Neuronal stem cell (in vitro differentiated cells): Measurements from ENCODE around the gene NTNG1.

Source experiments
- DNase-seq: peaks from one replicate; pipeline ENCODE4 v3.0.0-alpha.2; 2013; ENCODE audit warnings: low spot score
- H2AFZ ChIP-seq: one replicate; pipeline ENCODE4 v1.6.1; 2013; ENCODE audit warnings: mild to moderate bottlenecking, low read length, inconsistent platforms
- H2AK5ac ChIP-seq: 2 replicates; pipeline ENCODE4 v1.6.1; 2013; ENCODE audit warnings: low read depth, mild to moderate bottlenecking, inconsistent platforms, low read length, moderate library complexity, mixed read lengths
- H2BK120ac ChIP-seq: 2 replicates; pipeline ENCODE4 v1.6.1; 2013; ENCODE audit warnings: low read depth, mild to moderate bottlenecking, inconsistent platforms, low read length, moderate library complexity, mixed read lengths
- H2BK12ac ChIP-seq: one replicate; pipeline ENCODE4 v1.6.1; 2013; ENCODE audit warnings: low read length, inconsistent platforms
- H2BK15ac ChIP-seq: 2 replicates; pipeline ENCODE4 v1.6.1; 2013; ENCODE audit warnings: mild to moderate bottlenecking, low read length, inconsistent platforms, mixed read lengths
- H2BK5ac ChIP-seq: one replicate; pipeline ENCODE4 v1.6.1; 2013; ENCODE audit warnings: inconsistent platforms, mild to moderate bottlenecking, low read length, moderate library complexity
- H3K14ac ChIP-seq: one replicate; pipeline ENCODE4 v1.6.1; 2013; ENCODE audit warnings: low read length, inconsistent platforms
- H3K18ac ChIP-seq: 2 replicates; pipeline ENCODE4 v1.6.1; 2013; ENCODE audit warnings: low read length, inconsistent platforms
- H3K23ac ChIP-seq: 2 replicates; pipeline ENCODE4 v1.6.1; 2013; ENCODE audit warnings: low read depth, mild to moderate bottlenecking, mixed read lengths, low read length, inconsistent platforms; ENCODE audit not compliant: poor library complexity
- H3K27ac ChIP-seq: replicated peaks from 3 replicates; pipeline ENCODE4 v1.5.1; 2013; ENCODE audit warnings: low read length, inconsistent platforms
- H3K27me3 ChIP-seq, 3 experiments: 2 replicates each; pipeline ENCODE4 v1.6.1; 2013; ENCODE audit warnings: low read length in 3 of 3, mild to moderate bottlenecking in 2 of 3, inconsistent platforms in 1 of 3, low read depth in 1 of 3, mixed read lengths in 1 of 3, moderate library complexity in 1 of 3; ENCODE audit not compliant: control insufficient read depth in 3 of 3, insufficient read depth in 3 of 3
- H3K36me3 ChIP-seq, 2 donors: replicated peaks in 1 of 2; 2 replicates each; pipeline ENCODE4 v1.6.1; 2013; ENCODE audit warnings: low read length in 2 of 2; ENCODE audit not compliant: control insufficient read depth in 2 of 2, insufficient read depth in 2 of 2
- H3K4ac ChIP-seq: 2 replicates; pipeline ENCODE4 v1.6.1; 2013; ENCODE audit warnings: inconsistent platforms, mild to moderate bottlenecking, low read length, moderate library complexity
- H3K4me1 ChIP-seq, 2 donors: 1 replicate in 1 of 2; 2 replicates in 1 of 2; pipeline ENCODE4 v1.6.1; 2013; ENCODE audit warnings: low read length in 2 of 2, low read depth in 1 of 2; ENCODE audit not compliant: control insufficient read depth in 2 of 2, insufficient read depth in 1 of 2
- H3K4me2 ChIP-seq: one replicate; pipeline ENCODE4 v1.6.1; 2013; ENCODE audit warnings: mild to moderate bottlenecking, low read length, inconsistent platforms; ENCODE audit not compliant: insufficient read depth, poor library complexity, severe bottlenecking
- H3K4me3 ChIP-seq, 2 donors: 2 replicates each; pipeline ENCODE4 v1.5.1; 2013; ENCODE audit warnings: low read length in 2 of 2, mild to moderate bottlenecking in 2 of 2, inconsistent platforms in 1 of 2, moderate library complexity in 1 of 2
- H3K79me1 ChIP-seq: one replicate; pipeline ENCODE4 v1.6.1; 2013; ENCODE audit warnings: low read depth, mild to moderate bottlenecking, inconsistent platforms, low read length, moderate library complexity
- H3K9ac ChIP-seq: one replicate; pipeline ENCODE4 v1.6.1; 2013; ENCODE audit warnings: mild to moderate bottlenecking, low read depth, low read length, inconsistent platforms; ENCODE audit not compliant: poor library complexity
- H3K9me3 ChIP-seq, 2 donors: replicated peaks in 1 of 2; 2 replicates each; pipeline versions ENCODE3 to v1.6.1; 2013; ENCODE audit warnings: low read length in 2 of 2, mild to moderate bottlenecking in 2 of 2, inconsistent platforms in 1 of 2, low read depth in 1 of 2, mixed read lengths in 1 of 2, moderate library complexity in 1 of 2; ENCODE audit not compliant: control insufficient read depth in 2 of 2, insufficient read depth in 1 of 2
- H4K8ac ChIP-seq: one replicate; pipeline ENCODE4 v1.6.1; 2013; ENCODE audit warnings: low read depth, mild to moderate bottlenecking, inconsistent platforms, low read length, moderate library complexity
- H4K91ac ChIP-seq: one replicate; pipeline ENCODE4 v1.6.1; 2013; ENCODE audit warnings: low read length, low read depth, mild to moderate bottlenecking, inconsistent platforms; ENCODE audit not compliant: poor library complexity
- WGBS, 2 donors: extraction: QIAGEN DNeasy Blood & Tissue Kit; methylation state at CpG; one replicate each; pipeline ENCODE4 v1.1.7; 2013; ENCODE audit warnings: missing lambda C conversion rate in 2 of 2, mixed read lengths in 1 of 2; ENCODE audit not compliant: insufficient read length in 2 of 2, insufficient replicate concordance in 1 of 2; ENCODE audit errors: extremely low coverage in 2 of 2; 5-methylcytosine and 5-hydroxymethylcytosine counted together

NTNG1 gene

GRCh38 chr1:107464827-107465226 is 324.0 kb downstream of the NTNG1 start:
- Histone ChIP-seq H3K4me1 (no peaks in the 10 kb centered on the region), H3K79me1 (no peaks in the 10 kb centered on the region), H3K4me3 (no peak overlapping the region), H3K27ac (no peak overlapping the region), H3K36me3 (no peaks in the 10 kb centered on the region), H3K9me3 (no peaks in the 10 kb centered on the region), H2BK15ac (no peak overlapping the region), H3K23ac (no peak overlapping the region), H2AK5ac (no peak overlapping the region), H3K27me3 (no peaks in the 10 kb centered on the region), H3K4me2 (no peak overlapping the region), H3K9ac (no peak overlapping the region), H3K4ac (no peak overlapping the region), H2AFZ (no peak overlapping the region), H2BK12ac (no peak overlapping the region), H2BK5ac (no peak overlapping the region), H2BK120ac (no peak overlapping the region), H4K91ac (no peak overlapping the region), H4K8ac (no peak overlapping the region), H3K14ac (no peak overlapping the region), H3K18ac (no peak overlapping the region)
- DNase-seq: no peak
- no CpG with 5 or more reads among the region's 4 CpGs for WGBS, 2 donors

GRCh38 chr1:107467286-107467685 is 326.4 kb downstream of the NTNG1 start:
- Histone ChIP-seq H3K4ac (no peak overlapping the region), H2BK5ac (no peak overlapping the region), H3K14ac (no peak overlapping the region), H3K4me2 (no peak overlapping the region), H3K27me3 (no peaks in the 10 kb centered on the region), H2AFZ (no peak overlapping the region), H3K79me1 (no peaks in the 10 kb centered on the region), H3K4me1 (no peaks in the 10 kb centered on the region), H2BK120ac (no peak overlapping the region), H3K23ac (no peak overlapping the region), H3K4me3 (no peak overlapping the region), H4K91ac (no peak overlapping the region), H2BK15ac (no peak overlapping the region), H2BK12ac (no peak overlapping the region), H3K36me3 (no peaks in the 10 kb centered on the region), H3K9ac (no peak overlapping the region), H4K8ac (no peak overlapping the region), H3K18ac (no peak overlapping the region), H3K27ac (no peak overlapping the region), H3K9me3 (no peaks in the 10 kb centered on the region), H2AK5ac (no peak overlapping the region)
- no peak for DNase-seq
- no CpG with 5 or more reads among the region's 1 CpG for WGBS, 2 donors

GRCh38 chr1:107467811-107468210 is 327.0 kb downstream of the NTNG1 start:
- H3K4me3 ChIP-seq: no peak overlapping the region
- H3K23ac ChIP-seq: no peak overlapping the region
- no peaks in the 10 kb centered on the region for H3K36me3 ChIP-seq
- H2AFZ ChIP-seq: no peak overlapping the region
- H4K8ac ChIP-seq: no peak overlapping the region
- no peak overlapping the region for H2BK15ac ChIP-seq
- no peak overlapping the region for H3K27ac ChIP-seq
- DNase-seq: no peak
- H3K79me1 ChIP-seq: no peaks in the 10 kb centered on the region
- H3K4me1 ChIP-seq: no peaks in the 10 kb centered on the region
- no peaks in the 10 kb centered on the region for H3K9me3 ChIP-seq
- no peak overlapping the region for H2BK120ac ChIP-seq
- no peak overlapping the region for H3K18ac ChIP-seq
- H3K4me2 ChIP-seq: no peak overlapping the region
- no peak overlapping the region for H2BK12ac ChIP-seq
- no peak overlapping the region for H3K14ac ChIP-seq
- H3K9ac ChIP-seq: no peak overlapping the region
- no peaks in the 10 kb centered on the region for H3K27me3 ChIP-seq
- no peak overlapping the region for H4K91ac ChIP-seq
- H3K4ac ChIP-seq: no peak overlapping the region
- no peak overlapping the region for H2BK5ac ChIP-seq
- no peak overlapping the region for H2AK5ac ChIP-seq
- no CpG with 5 or more reads among the region's 3 CpGs for WGBS, 2 donors

- no CpG with 5 or more reads among the region's 2 CpGs for WGBS, 2 donors
- no peak overlapping the region for H4K91ac ChIP-seq
Observed at GRCh38 chr1:107473065-107473464, 332.2 kb downstream of the NTNG1 start.

More at GRCh38 chr1:107473065-107473464, 332.2 kb downstream of the NTNG1 start:
- no peak overlapping the region for H3K9ac ChIP-seq
- H3K4me1 ChIP-seq: no peaks in the 10 kb centered on the region
- H3K27me3 ChIP-seq: no peaks in the 10 kb centered on the region
- H4K8ac ChIP-seq: no peak overlapping the region
- no peak overlapping the region for H2BK120ac ChIP-seq
- H3K27ac ChIP-seq: no peak overlapping the region
- H2BK12ac ChIP-seq: no peak overlapping the region
- H3K18ac ChIP-seq: no peak overlapping the region
- no peak overlapping the region for H2BK5ac ChIP-seq
- no peak overlapping the region for H2AK5ac ChIP-seq
- no peak overlapping the region for H3K4ac ChIP-seq
- H2BK15ac ChIP-seq: no peak overlapping the region
- no peaks in the 10 kb centered on the region for H3K9me3 ChIP-seq
- no peak for DNase-seq
- H3K36me3 ChIP-seq: no peaks in the 10 kb centered on the region
- H3K23ac ChIP-seq: no peak overlapping the region
- H3K14ac ChIP-seq: no peak overlapping the region
- H3K4me2 ChIP-seq: no peak overlapping the region
- no peaks in the 10 kb centered on the region for H3K79me1 ChIP-seq
- no peak overlapping the region for H2AFZ ChIP-seq
- no peak overlapping the region for H3K4me3 ChIP-seq
